NOMO-1 treated with dmso at 0.1 percent for 144 hours (cell line): ENCODE results near the gene MATN4.
"Not testable (repeated sequence)": the region's sequence is repeated elsewhere in the genome, so short reads cannot be mapped to it uniquely, and the experiment has no call there.

Source experiments
- DNase-seq: peaks from one replicate; lab custom pipeline; 2025; ENCODE audit not compliant: unreplicated experiment; lab: John Stamatoyannopoulos, UW

The MATN4 gene

DNA sequence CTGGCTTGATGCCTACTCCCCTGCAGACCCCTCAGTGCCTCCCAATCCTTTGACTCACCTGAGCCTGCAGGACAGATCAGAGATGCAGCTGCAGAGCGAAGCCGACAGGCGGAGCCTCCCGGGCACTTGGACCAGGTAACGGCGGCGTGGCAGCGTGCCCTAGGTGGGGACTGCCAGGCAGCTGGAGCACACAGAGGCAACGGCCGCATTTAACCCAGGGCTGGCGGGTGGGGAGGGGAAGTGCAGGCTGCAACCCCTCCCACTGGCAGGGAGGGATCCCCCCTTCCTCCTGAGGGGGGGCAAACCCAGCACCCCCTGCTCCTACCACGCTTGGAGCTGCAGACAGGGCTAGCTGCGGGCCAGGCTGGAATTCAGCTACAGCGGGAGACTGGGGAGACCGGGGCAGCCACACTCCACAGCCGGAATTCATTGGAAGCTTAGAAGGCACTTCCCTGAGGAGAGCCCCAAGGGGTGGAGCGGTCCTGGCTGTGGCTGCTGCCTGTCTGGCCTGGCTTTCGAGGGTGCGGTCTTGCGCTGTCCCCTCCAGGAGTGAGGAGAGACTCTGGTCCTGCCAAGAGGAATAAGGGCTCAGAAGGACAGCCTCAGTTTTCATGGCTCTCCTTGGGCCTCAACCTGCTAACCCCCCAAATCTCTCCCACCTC lies at the start of gene MATN4:
MATN4 (minus strand) TSS at position 183 of the 662 bp plus-strand sequence. CDS start 2,717 bp downstream, outside the sequence.
- DNase-seq: no peak

DNA sequence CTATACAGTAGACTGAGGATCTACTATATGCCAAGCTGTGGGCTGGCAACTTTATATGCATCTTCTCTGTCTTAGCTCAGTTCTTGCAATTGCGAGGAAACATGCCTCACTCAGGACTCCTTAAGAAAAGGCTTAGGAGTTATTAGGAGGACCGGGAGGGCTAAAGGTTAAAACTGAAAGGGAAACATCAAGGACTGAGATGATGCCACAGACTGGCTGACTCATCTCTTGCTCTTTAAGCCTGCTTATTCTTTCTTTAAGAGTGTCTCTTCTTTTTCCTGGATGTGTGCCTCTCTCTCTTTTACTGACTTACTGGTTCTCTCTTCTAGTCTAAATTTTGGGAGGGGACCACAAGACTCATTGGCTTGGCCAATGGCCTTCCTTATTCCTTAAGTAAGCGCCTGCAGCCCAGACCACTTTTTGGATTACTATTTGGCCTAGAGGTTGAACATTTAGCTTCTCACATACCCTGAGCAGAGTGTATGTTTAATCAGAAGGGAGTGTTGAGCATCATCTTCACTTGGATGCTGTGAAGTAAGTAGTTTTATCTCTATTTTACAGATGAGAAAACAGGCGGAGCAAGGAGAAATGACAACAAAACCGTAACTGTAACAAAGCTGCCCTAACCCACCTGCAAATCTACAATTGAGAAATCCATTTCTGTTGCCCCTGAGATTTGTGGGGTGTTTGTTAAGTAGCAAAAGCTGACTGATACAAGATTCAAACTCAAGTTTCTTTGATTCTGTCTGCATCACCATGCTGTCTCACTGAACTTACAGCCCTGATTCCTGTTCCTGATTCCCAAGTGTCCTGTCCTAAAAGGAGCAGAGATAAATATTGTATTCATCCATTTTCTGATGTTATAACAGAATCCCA lies 47.3 kb upstream of the MATN4 start:
- DNase-seq: no peak

GRCh38 chr20:45354423-45355208 lies 46.5 kb upstream of the MATN4 start:
- DNase-seq: no peak

DNA sequence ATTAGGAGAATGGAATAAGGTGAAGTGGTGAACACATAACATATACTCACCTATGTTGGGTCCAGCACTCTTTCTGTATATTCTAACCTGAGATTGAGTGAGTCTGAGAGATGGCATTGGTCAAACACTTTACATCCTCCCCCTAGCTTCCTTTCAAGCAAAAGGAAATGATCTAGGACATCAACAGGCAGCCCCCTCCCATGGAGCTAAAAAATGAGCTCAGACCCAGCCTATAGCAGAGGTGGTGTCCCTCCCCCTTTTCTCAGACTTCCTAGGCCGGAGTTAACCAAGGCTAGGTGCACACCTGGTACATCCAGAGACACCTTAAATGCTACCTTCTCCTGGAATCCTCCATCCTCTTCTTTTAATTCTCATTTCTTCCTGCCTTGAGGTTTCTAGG lies 45.6 kb upstream of the MATN4 start:
- no peak for DNase-seq

GRCh38 chr20:45352729-45353128 lies 44.6 kb upstream of the MATN4 start:
- DNase-seq: no peak

DNA sequence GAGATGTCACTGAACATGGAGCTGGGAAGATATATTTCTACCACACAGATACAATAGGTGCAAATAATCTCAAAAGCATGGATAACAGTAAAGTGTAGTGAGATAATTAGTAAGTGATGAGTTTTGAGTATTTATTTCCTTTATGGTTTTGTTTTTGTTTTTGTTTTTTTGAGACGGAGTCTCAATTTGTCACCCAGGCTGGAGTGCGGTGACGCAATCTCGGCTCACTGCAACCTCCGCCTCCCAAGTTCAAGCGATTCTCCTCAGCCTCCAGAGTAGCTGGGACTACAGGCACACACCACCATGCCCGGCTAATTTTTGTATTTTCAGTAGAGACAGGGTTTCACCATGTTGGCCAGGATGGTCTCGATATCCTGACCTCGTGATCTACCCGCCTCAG lies 42.7 kb upstream of the MATN4 start:
- not testable (repeated sequence) for DNase-seq

DNA sequence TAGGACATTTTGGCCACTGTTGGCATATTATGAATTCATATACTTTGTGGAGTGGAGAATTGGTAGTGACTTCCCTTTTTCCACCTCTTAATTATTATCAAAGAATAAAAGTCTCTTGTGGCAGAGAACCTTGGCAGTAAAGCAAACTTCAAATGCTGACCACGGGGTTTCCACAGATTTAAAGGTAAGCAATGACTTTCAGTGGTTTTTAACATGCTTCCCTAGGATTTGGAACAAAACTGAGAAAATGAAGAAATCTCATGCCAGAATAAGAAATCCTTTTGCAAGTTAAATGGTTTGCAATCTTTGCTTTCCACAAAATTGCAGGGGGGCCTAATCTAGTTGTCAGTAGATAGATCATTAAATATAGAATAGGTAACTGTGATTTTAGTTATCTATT lies 42.1 kb upstream of the MATN4 start:
- DNase-seq: no peak

- DNase-seq: no peak
These were observed 40.1 kb upstream of the MATN4 start, which contains the start of gene SDC4 for GRCh38 chr20:45347936-45348778. Gene SDC4 (minus strand): TSS chr20:45348424. CDS start chr20:45348384, 40 bp downstream.

DNA sequence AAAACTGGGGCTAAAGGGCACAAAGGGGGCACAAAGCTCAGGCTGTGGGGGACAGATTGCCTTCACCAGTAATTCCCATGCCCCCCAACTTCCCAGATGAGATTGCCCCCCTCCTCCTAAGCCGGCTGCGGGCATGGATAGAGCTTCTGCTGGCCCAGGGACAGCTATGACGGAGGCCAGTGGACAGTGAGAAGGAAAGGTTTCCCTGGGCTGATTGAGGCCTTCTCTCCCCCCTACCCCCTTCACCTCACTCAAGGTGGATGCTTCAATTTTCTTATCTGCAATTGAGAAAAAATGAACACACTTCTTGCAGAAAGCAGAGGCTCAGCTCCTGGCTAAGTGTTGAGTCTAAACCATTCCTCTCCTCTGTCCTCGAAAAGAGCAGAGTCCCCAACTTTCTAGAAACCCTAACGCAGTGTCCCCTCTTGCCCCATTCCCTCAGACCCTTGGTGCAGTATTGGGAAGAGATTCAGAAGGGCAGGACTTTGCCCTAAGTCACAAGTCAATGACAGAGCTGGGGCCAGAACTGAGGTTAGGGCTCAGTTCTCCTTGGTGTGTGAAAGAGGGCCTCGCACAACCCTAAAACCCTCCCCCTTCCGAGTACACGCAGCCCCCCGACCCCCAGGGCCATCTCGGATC lies 39.3 kb upstream of the MATN4 start:
- no peak for DNase-seq

DNA sequence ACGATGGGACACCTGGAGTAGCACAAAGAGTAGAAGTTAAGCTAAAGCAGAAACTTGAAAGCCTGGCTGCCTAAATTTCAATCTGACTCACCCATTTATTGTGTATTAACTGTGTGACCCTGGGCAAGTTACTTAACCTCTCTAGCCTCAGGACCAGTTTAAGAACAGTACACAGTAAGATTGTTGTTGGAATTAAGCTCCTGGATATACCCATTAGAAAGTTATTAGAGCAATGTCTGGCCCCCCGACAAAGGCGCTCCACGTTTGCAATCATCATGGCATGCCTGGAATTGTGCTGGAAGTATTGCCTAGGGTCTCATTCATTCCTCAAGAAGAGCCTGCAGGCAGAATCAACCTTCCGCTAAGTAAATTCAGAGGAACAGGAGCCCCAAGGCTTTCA lies 38.8 kb upstream of the MATN4 start:
- DNase-seq: no peak

- DNase-seq: no peak
These were observed 38.2 kb upstream of the MATN4 start for GRCh38 chr20:45346291-45346718.

DNA sequence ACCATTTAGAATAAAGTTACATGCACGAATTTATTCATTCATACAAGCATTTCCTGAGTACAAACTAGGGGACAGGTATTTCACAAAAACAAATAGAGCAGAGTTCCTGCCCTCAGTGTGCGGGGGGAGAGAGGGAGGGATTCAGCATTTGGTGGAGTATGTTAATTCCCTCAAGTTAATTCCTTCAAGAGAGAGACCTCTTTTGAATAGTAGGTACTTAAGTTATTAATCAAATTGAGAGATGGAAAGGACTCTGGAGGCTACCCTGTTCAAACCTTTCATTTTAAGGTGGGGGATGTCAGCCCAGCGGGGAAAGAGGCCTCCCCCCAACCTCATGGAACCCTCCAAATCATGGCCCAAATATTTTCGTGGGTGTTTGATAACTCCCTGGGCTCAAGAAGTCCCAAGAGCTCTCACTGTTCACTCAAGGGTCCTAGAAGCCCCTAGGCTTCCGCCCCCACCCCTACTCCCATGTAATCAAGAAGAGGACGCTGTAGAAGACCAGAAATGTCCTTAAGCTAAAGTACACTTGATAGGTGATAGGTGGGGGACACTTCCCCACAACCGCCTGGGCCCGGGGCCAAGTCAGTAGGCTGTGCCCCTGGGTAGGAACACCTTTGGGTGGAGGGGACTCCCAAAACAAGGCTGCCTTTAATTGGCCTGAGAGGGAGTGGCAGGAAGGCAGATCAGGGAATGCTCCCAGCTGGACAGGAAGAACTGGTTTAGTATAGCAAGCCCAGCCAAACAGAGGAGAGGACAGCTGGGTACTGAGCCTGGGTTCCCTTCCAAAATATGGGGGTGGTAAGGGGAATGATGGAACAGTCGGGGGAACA lies 37.2 kb upstream of the MATN4 start:
- DNase-seq: no peak

DNA sequence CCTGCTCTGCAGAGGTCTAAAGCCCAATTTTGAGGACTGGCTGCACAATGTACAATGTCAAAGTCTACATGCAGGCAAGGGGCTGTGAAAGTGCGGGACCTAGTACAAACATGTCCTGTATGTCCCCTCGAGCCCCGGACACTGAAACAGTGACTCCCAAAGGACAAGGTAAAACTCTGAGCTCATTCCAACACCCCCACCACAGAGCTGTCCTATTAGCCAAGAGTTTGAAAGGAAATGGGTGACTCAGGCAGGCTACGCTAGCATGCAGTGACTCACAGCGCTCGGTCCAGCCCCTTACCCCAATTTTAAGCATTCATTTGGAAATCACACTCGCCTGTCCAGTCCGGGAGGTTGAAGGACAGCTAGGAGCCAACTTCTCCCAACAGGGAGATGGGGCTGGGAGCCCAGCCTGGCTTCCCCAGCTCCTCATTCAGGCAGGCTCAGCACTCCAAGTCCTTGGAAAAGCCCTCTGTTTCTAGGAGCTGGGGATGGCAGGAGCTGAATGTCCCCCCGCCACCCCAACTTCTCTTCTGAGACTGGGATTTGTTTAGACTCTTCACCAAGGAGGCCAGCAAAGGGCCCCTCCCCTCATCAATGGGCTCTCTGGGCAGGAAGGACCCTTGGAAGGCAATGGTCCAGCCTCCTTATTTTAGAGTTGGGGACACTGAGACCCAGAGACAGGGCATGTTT lies 36.2 kb upstream of the MATN4 start:
- peak; percentile 54 for DNase-seq

DNA sequence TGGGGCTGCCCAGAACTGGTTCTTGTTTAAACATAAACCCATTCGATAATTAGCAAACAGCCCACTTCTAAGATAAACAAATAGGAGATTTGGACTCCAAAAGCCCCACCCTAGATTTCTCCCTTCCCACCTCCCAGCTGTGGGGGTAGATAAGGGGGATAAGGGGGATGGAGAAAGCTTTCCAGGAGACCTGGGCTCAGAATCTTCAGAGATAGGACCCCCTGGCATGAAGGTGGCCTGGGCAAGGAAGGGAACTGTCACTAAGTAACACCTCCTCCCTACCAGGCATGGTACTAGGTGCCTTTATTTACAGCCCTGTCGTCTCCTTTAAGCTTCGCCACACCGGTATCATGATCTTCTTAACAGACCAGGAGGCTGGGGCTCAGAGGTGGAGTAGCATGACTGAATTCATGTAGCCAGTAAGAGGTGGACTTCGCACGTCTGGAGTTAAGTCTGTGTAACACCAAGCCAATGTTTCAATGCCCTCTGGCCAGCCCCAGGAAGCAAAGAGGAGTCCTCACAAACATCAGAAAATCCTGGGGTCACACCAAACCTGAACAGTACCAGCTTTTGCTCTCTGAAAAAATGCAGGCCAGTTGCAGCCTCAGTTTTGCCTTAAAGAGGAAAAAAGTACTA lies 35.6 kb upstream of the MATN4 start:
- no peak for DNase-seq

- no peak for DNase-seq
These were observed 34.9 kb upstream of the MATN4 start for GRCh38 chr20:45342855-45343531.

DNA sequence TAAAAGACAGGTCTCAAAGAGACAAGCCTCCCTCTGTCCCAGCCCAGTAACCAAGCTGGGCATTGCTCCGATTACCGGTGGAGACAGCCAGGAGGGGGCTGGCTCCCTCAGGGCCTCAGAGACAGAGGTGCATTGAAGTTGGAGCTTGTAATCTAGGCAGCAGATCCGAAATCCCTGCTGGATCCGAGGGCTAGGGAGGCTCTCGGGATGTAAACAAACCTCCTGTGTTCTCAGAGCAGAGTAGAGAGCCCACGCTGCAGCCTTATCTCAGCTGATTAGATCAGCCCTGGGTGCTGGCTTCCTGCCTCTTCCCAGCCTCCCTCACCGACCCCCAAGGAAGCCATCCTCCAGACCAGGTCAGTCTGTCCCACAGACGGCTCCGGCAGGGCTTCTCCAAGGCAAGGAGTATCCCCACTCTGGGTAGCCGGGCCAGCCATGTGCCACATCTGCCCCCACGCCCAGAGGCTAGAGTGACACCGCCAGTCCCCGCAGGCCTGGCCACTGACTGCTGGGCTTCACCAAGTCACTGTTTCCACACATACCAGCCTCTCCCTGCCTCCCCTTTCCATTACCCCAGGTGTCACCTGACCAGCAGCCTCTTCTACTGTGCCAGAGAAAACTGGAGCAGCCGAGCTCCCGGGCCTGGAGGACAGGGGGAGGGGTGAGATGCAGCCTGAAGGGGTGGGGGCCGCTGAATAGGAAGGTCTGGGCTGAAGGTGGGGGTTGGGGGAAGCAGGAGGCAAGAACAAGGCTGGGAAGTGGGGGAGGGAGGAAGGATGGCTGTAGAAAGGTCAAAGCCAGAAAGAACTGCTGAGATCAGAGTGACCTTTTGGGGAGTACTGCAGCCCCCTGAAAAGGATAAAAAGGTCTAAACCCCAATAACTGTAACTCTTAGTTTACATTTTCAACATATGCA lies 34.1 kb upstream of the MATN4 start:
- DNase-seq: no peak

- no peak for DNase-seq
These were observed 33.5 kb upstream of the MATN4 start for GRCh38 chr20:45341579-45341938.
